CD4-positive, alpha-beta memory T cell (primary cell): ENCODE results near the gene LCP2. TPM values are rescaled to one million over a fixed set of nuclear protein-coding genes. Genes with fewer than 3 reads are reported as not detected.

Source experiments
- CTCF ChIA-PET: fragments of 350-600 bp; sonication (Branson Sonifier 250); formaldehyde crosslinking; loops from one replicate; lab custom pipeline; 2021; ENCODE audit warnings: inconsistent platforms; ENCODE audit not compliant: partially characterized antibody; lab: Charles Lee
- POLR2A ChIA-PET: fragments of 350-600 bp; sonication (Branson Sonifier 250); formaldehyde crosslinking; loops from one replicate; lab custom pipeline; 2021; ENCODE audit not compliant: partially characterized antibody; lab: Charles Lee
- DNase-seq, 5 donors: peaks; one replicate each; pipeline versions ENCODE4 v3.0.0 to v3.0.0-alpha.2; 2020 to 2022; ENCODE audit warnings: mixed read lengths in 1 of 5
- H3K27ac ChIP-seq: one replicate; pipeline ENCODE4 v1.7.0; 2013; ENCODE audit warnings: low read depth, low read length
- H3K27me3 ChIP-seq: 2 replicates; pipeline ENCODE4 v1.7.0; 2013; ENCODE audit warnings: mild to moderate bottlenecking, low read length, moderate library complexity; ENCODE audit not compliant: insufficient read depth
- H3K36me3 ChIP-seq: 2 replicates; pipeline ENCODE4 v1.7.0; 2013; ENCODE audit warnings: mild to moderate bottlenecking, low read length, moderate library complexity; ENCODE audit not compliant: insufficient read depth
- H3K4me1 ChIP-seq: 2 replicates; pipeline ENCODE4 v1.7.0; 2013; ENCODE audit warnings: mild to moderate bottlenecking, low read length, moderate library complexity; ENCODE audit not compliant: insufficient read depth
- H3K4me3 ChIP-seq, 2 donors: one replicate each; pipeline ENCODE4 v1.7.0; 2013; ENCODE audit warnings: low read length in 2 of 2, mild to moderate bottlenecking in 1 of 2
- H3K9me3 ChIP-seq, 2 donors: one replicate each; pipeline ENCODE4 v1.7.0; 2013; ENCODE audit warnings: low read length in 2 of 2, control low read depth in 1 of 2; ENCODE audit not compliant: control insufficient read depth in 1 of 2
- H3K27ac Mint-ChIP-seq, 7 donors: one replicate each; pipeline ENCODE4 v1.8.0; 2020 to 2021; ENCODE audit warnings: mixed read lengths in 7 of 7, mild to moderate bottlenecking in 6 of 7, inconsistent platforms in 3 of 7, moderate library complexity in 3 of 7
- H3K27me3 Mint-ChIP-seq, 2 donors: one replicate each; pipeline ENCODE4 v1.8.0; 2020 to 2021; ENCODE audit warnings: mixed read lengths in 2 of 2
- H3K36me3 Mint-ChIP-seq, 2 donors: one replicate each; pipeline ENCODE4 v1.8.0; 2020 to 2021; ENCODE audit warnings: mixed read lengths in 2 of 2, inconsistent platforms in 1 of 2, mild to moderate bottlenecking in 1 of 2
- H3K4me1 Mint-ChIP-seq, 4 donors: one replicate each; pipeline ENCODE4 v1.8.0; 2020 to 2021; ENCODE audit warnings: mixed read lengths in 4 of 4, mild to moderate bottlenecking in 1 of 4
- H3K4me3 Mint-ChIP-seq, 8 donors: one replicate each; pipeline ENCODE4 v1.8.0; 2020 to 2021; ENCODE audit warnings: mixed read lengths in 8 of 8, mild to moderate bottlenecking in 7 of 8, moderate library complexity in 6 of 8, inconsistent platforms in 3 of 8
- H3K9me3 Mint-ChIP-seq, 8 donors: one replicate each; pipeline ENCODE4 v1.8.0; 2020 to 2021; ENCODE audit warnings: mixed read lengths in 8 of 8, mild to moderate bottlenecking in 5 of 8, inconsistent platforms in 3 of 8, moderate library complexity in 1 of 8
- intact Hi-C: fragments of 100-400 bp; cut with micrococcal nuclease; formaldehyde crosslinking; loops from one replicate; pipeline ENCODE4 v1.15.1; 2023
- polyA plus RNA-seq, 2 donors: library from polyadenylated mRNA; unstranded; fragments of 300-500 nt; fragmentation: Illumina TruSeq; gene quantifications; one replicate each; pipeline ENCODE4 v1.2.3, GENCODE V29; 2021
- total RNA-seq, 2 experiments: library from RNA; stranded (reverse); gene quantifications; one replicate each; pipeline ENCODE4 v1.2.3, GENCODE V29; 2021

The LCP2 gene
- total and polyA plus RNA-seq, 4 experiments from 2014 or later = 117 to 318 (median 275) TPM

GRCh38 chr5:170262061-170263045, 35.2 kb downstream of the LCP2 start:
- Histone ChIP-seq H3K27me3 (no peaks in the 10 kb centered on the region), H3K36me3 (peaks cover 89% of the 10 kb centered on the region), H3K9me3 (no peaks in the 10 kb centered on the region), H3K4me3 (peak overlapping the region; percentile 4 to 28), H3K27ac (peak overlapping the region; percentile 67), H3K4me1 (peaks cover 80% of the 10 kb centered on the region)
- intact Hi-C loops = loop anchor here (1.0 to 2.0 kb wide), 2 partner anchors 8 to 16 kb away; no protein-coding TSS in a partner anchor
- peaks cover 51 to 89% (median 74%) of the 10 kb centered on the region in 4 donors for H3K4me1 Mint-ChIP-seq
- H3K27me3 Mint-ChIP-seq = no peaks in the 10 kb centered on the region
- H3K36me3 Mint-ChIP-seq = peaks cover 89% of the 10 kb centered on the region in 2 donors
- ChIA-PET CTCF (interaction anchor here (0.6 to 6.1 kb wide), 18 partner anchors 8 to 77 kb away, joined by 3 to 61 read pairs (median 6); partner anchors contain the start of gene LCP2), POLR2A (interaction anchor here (0.6 to 3.4 kb wide), 22 partner anchors 11 to 625 kb away, joined by 3 to 79 read pairs (median 8); partner anchors contain the start of genes DOCK2 and LCP2)
- no peaks in the 10 kb centered on the region for H3K9me3 Mint-ChIP-seq
- peak; percentile 77 to 85 (median 80) for DNase-seq
- peak overlapping the region; percentile 59 to 82 (median 72) for H3K4me3 Mint-ChIP-seq
- H3K27ac Mint-ChIP-seq = peak overlapping the region; percentile 82 to 98 (median 95)

GRCh38 chr5:170261528-170262043, 36.0 kb downstream of the LCP2 start:
- Histone ChIP-seq H3K4me1 (peaks cover 73% of the 10 kb centered on the region), H3K27me3 (no peaks in the 10 kb centered on the region), H3K4me3 (no peak overlapping the region), H3K27ac (peak overlapping the region; percentile 67), H3K36me3 (peaks cover 91% of the 10 kb centered on the region), H3K9me3 (no peaks in the 10 kb centered on the region)
- peak overlapping the region in 7 of 8 donors; percentile 59 to 82 (median 77) for H3K4me3 Mint-ChIP-seq
- POLR2A ChIA-PET = interaction anchor here (0.6 to 3.4 kb wide), 21 partner anchors 10 to 624 kb away, joined by 3 to 79 read pairs (median 9); partner anchors contain the start of genes DOCK2 and LCP2
- CTCF ChIA-PET = interaction anchor here (0.6 to 6.1 kb wide), 16 partner anchors 9 to 78 kb away, joined by 3 to 61 read pairs (median 6); partner anchors contain the start of gene LCP2
- no peaks in the 10 kb centered on the region for H3K9me3 Mint-ChIP-seq
- DNase-seq = no peak
- H3K4me1 Mint-ChIP-seq = peaks cover 45 to 88% (median 70%) of the 10 kb centered on the region in 4 donors
- H3K27ac Mint-ChIP-seq = peak overlapping the region; percentile 82 to 98 (median 95)
- no peaks in the 10 kb centered on the region for H3K27me3 Mint-ChIP-seq
- peaks cover 89% of the 10 kb centered on the region in 2 donors for H3K36me3 Mint-ChIP-seq
- intact Hi-C loops = loop anchor here (1.0 to 2.0 kb wide), 2 partner anchors 7 to 17 kb away; no protein-coding TSS in a partner anchor

- peaks cover 74% of the 10 kb centered on the region for H3K4me1 ChIP-seq
- H3K27me3 Mint-ChIP-seq = no peaks in the 10 kb centered on the region
These were observed 40.2 kb downstream of the LCP2 start for GRCh38 chr5:170257370-170257769.

GRCh38 chr5:170256571-170256970, 41.0 kb downstream of the LCP2 start:
- intact Hi-C loops = no loop called here
- CTCF ChIA-PET = interaction anchor here (1.3 to 1.7 kb wide), 2 partner anchors 10 to 82 kb away, joined by 3 to 9 read pairs; no protein-coding TSS in a partner anchor

More at GRCh38 chr5:170257370-170257769, 40.2 kb downstream of the LCP2 start:
- H3K27ac ChIP-seq = peak overlapping the region; percentile 3
- peaks cover 91 to 94% of the 10 kb centered on the region in 2 donors for H3K36me3 Mint-ChIP-seq
- H3K4me3 Mint-ChIP-seq = no peak overlapping the region
- ChIA-PET POLR2A (interaction anchor here (1.0 to 1.9 kb wide), 5 partner anchors 10 to 81 kb away, joined by 3 to 6 read pairs (median 3); partner anchors contain the start of gene LCP2), CTCF (interaction anchor here (1.0 to 6.1 kb wide), 5 partner anchors 10 to 82 kb away, joined by 4 to 61 read pairs (median 10); no protein-coding TSS in a partner anchor)
- no peaks in the 10 kb centered on the region for H3K27me3 ChIP-seq
- H3K9me3 Mint-ChIP-seq = no peaks in the 10 kb centered on the region
- intact Hi-C loops = no loop called here
- H3K27ac Mint-ChIP-seq = peak overlapping the region in 5 of 7 donors; percentile 4 to 75 (median 59)
- H3K36me3 ChIP-seq = peaks cover 93% of the 10 kb centered on the region
- H3K4me3 ChIP-seq = no peak overlapping the region
- H3K4me1 Mint-ChIP-seq = peaks cover 43 to 85% (median 67%) of the 10 kb centered on the region in 4 donors
- no peaks in the 10 kb centered on the region for H3K9me3 ChIP-seq
- DNase-seq = no peak

DNA sequence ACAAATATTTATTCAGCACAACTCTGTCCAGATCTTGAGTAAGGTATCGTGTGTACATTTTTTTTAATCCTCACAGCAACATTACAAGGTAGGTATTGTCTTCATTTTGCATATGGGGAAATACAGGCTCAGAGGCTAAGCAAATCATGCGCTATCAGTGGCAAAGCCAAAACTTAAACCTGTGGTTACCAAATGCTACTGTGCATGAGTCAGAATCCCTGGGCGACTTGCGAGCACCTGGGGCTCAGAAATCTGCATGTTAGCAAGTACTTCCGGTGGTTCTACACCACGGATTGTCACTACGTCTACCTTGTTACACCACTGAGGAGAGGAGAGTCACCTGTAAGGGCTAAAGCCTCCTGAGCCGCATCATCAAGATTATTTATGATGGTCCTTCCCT, 43.5 kb downstream of the LCP2 start:
- H3K4me1 ChIP-seq = peaks cover 51% of the 10 kb centered on the region
- H3K27me3 Mint-ChIP-seq = no peaks in the 10 kb centered on the region
- H3K36me3 Mint-ChIP-seq = peaks cover 91 to 92% of the 10 kb centered on the region in 2 donors
- H3K4me1 Mint-ChIP-seq = peaks cover 28 to 60% (median 43%) of the 10 kb centered on the region in 4 donors
- peak overlapping the region; percentile 60 for H3K27ac ChIP-seq
- no peaks in the 10 kb centered on the region for H3K9me3 Mint-ChIP-seq
- H3K27me3 ChIP-seq = no peaks in the 10 kb centered on the region
- no peak overlapping the region for H3K4me3 ChIP-seq
- H3K9me3 ChIP-seq = no peaks in the 10 kb centered on the region
- ChIA-PET CTCF (interaction anchor here (1.4 to 2.7 kb wide), 3 partner anchors 13 to 85 kb away, joined by 5 to 19 read pairs (median 8); no protein-coding TSS in a partner anchor), POLR2A (interaction anchor here (0.5 to 3.2 kb wide), 4 partner anchors 20 to 77 kb away, joined by 3 to 12 read pairs (median 5); partner anchors contain the start of gene LCP2)
- H3K27ac Mint-ChIP-seq = peak overlapping the region; percentile 82 to 97 (median 92)
- peak; percentile 72 to 93 (median 79) for DNase-seq
- intact Hi-C loops = loop anchor here (1.0 to 2.0 kb wide), 6 partner anchors 8 to 85 kb away; partner anchors contain the start of gene LCP2
- H3K4me3 Mint-ChIP-seq = peak overlapping the region in 7 of 8 donors; percentile 2 to 78 (median 11)
- H3K36me3 ChIP-seq = peaks cover 93% of the 10 kb centered on the region

More at GRCh38 chr5:170256571-170256970, 41.0 kb downstream of the LCP2 start:
- Histone ChIP-seq H3K9me3 (no peaks in the 10 kb centered on the region), H3K27me3 (no peaks in the 10 kb centered on the region), H3K4me3 (no peak overlapping the region), H3K4me1 (peaks cover 66% of the 10 kb centered on the region), H3K36me3 (peaks cover 95% of the 10 kb centered on the region), H3K27ac (no peak overlapping the region)
- no peaks in the 10 kb centered on the region for H3K27me3 Mint-ChIP-seq
- H3K27ac Mint-ChIP-seq = peak overlapping the region in 6 of 7 donors; percentile 18 to 75 (median 58)
- H3K4me3 Mint-ChIP-seq = peak overlapping the region in 1 of 8 donors; percentile 2
- POLR2A ChIA-PET = interaction anchor here (1.3 to 1.7 kb wide), 3 partner anchors 11 to 82 kb away, joined by 3 to 6 read pairs (median 5); no protein-coding TSS in a partner anchor
- H3K36me3 Mint-ChIP-seq = peaks cover 90 to 94% of the 10 kb centered on the region in 2 donors
- H3K4me1 Mint-ChIP-seq = peaks cover 36 to 77% (median 59%) of the 10 kb centered on the region in 4 donors
- DNase-seq = no peak
- H3K9me3 Mint-ChIP-seq = no peaks in the 10 kb centered on the region

DNA sequence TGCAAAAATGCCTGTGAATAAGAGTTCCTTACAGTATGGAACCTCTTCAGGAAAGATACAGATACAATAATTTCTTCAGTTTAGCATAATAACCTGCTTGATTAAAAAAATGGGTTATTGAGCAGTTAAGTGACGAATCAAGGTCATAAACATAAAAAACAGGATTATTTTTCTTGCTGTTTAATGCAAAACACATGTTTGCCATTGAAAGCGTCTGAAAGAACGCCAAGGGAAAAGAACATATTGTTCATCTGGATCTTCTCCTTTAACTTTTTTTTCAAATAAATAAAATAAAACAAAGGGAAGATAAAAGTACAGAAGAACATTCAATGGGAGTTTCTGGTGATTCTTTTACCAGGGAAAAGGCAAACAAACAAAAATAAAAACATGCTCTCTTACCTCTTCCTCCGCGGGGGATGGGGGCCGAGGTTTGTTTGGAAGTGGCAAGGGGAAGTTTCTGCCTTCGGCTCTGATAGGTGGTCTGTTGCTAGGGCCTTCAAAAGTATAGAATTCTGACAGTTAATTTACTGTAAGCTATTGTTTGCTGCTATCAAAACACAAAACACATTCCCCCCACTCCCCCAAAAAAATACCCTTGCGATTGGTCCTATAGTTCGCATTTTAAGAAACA, 44.7 kb downstream of the LCP2 start:
- Mint-ChIP-seq H3K36me3 (peaks cover 90% of the 10 kb centered on the region in 2 donors), H3K9me3 (no peaks in the 10 kb centered on the region), H3K4me3 (no peak overlapping the region), H3K27me3 (no peaks in the 10 kb centered on the region), H3K4me1 (peaks cover 23 to 54% (median 37%) of the 10 kb centered on the region in 4 donors), H3K27ac (peak overlapping the region in 2 of 7 donors; percentile 84 to 93)
- peaks cover 92% of the 10 kb centered on the region for H3K36me3 ChIP-seq
- POLR2A ChIA-PET = interaction anchor here (0.9 to 4.7 kb wide), 5 partner anchors 9 to 87 kb away, joined by 4 to 34 read pairs (median 12); partner anchors contain the start of gene LCP2
- H3K27ac ChIP-seq = peak overlapping the region; percentile 60
- intact Hi-C loops = no loop called here
- H3K4me1 ChIP-seq = peaks cover 51% of the 10 kb centered on the region
- H3K4me3 ChIP-seq = no peak overlapping the region
- DNase-seq = no peak
- no peaks in the 10 kb centered on the region for H3K9me3 ChIP-seq
- H3K27me3 ChIP-seq = no peaks in the 10 kb centered on the region
- CTCF ChIA-PET = interaction anchor here (1.2 to 2.7 kb wide), 3 partner anchors 14 to 86 kb away, joined by 3 to 19 read pairs (median 8); no protein-coding TSS in a partner anchor
